Measurements from ENCODE around the gene MGAM2. TPM values are rescaled to one million over a fixed set of nuclear protein-coding genes. Genes with fewer than 3 reads are reported as not detected.

Gene MGAM2
- total and polyA plus RNA-seq, 2 experiments from 2014 or later, result 0.07 TPM; not detected in 1

DNA sequence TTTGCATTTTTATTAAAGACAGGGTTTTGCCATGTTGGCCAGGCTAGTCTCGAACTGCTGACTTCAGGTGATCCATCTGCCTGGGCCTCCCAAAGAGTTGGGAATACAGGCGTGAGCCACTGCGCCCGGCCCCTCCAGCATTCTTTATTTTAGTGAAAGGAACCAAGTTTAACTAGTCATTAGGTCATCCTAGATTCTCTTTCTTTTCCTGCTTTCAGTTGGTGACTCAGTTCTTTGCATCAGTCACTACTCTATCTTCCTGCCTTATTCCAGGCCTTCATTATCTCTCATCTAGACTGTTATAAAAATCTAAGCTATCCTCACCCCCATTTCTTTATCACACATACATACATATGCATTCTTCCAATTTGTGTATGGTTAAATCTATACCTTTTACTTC, 82.7 kb downstream of the MGAM2 start (continued):
- TF ChIP-seq, protein P1, sequence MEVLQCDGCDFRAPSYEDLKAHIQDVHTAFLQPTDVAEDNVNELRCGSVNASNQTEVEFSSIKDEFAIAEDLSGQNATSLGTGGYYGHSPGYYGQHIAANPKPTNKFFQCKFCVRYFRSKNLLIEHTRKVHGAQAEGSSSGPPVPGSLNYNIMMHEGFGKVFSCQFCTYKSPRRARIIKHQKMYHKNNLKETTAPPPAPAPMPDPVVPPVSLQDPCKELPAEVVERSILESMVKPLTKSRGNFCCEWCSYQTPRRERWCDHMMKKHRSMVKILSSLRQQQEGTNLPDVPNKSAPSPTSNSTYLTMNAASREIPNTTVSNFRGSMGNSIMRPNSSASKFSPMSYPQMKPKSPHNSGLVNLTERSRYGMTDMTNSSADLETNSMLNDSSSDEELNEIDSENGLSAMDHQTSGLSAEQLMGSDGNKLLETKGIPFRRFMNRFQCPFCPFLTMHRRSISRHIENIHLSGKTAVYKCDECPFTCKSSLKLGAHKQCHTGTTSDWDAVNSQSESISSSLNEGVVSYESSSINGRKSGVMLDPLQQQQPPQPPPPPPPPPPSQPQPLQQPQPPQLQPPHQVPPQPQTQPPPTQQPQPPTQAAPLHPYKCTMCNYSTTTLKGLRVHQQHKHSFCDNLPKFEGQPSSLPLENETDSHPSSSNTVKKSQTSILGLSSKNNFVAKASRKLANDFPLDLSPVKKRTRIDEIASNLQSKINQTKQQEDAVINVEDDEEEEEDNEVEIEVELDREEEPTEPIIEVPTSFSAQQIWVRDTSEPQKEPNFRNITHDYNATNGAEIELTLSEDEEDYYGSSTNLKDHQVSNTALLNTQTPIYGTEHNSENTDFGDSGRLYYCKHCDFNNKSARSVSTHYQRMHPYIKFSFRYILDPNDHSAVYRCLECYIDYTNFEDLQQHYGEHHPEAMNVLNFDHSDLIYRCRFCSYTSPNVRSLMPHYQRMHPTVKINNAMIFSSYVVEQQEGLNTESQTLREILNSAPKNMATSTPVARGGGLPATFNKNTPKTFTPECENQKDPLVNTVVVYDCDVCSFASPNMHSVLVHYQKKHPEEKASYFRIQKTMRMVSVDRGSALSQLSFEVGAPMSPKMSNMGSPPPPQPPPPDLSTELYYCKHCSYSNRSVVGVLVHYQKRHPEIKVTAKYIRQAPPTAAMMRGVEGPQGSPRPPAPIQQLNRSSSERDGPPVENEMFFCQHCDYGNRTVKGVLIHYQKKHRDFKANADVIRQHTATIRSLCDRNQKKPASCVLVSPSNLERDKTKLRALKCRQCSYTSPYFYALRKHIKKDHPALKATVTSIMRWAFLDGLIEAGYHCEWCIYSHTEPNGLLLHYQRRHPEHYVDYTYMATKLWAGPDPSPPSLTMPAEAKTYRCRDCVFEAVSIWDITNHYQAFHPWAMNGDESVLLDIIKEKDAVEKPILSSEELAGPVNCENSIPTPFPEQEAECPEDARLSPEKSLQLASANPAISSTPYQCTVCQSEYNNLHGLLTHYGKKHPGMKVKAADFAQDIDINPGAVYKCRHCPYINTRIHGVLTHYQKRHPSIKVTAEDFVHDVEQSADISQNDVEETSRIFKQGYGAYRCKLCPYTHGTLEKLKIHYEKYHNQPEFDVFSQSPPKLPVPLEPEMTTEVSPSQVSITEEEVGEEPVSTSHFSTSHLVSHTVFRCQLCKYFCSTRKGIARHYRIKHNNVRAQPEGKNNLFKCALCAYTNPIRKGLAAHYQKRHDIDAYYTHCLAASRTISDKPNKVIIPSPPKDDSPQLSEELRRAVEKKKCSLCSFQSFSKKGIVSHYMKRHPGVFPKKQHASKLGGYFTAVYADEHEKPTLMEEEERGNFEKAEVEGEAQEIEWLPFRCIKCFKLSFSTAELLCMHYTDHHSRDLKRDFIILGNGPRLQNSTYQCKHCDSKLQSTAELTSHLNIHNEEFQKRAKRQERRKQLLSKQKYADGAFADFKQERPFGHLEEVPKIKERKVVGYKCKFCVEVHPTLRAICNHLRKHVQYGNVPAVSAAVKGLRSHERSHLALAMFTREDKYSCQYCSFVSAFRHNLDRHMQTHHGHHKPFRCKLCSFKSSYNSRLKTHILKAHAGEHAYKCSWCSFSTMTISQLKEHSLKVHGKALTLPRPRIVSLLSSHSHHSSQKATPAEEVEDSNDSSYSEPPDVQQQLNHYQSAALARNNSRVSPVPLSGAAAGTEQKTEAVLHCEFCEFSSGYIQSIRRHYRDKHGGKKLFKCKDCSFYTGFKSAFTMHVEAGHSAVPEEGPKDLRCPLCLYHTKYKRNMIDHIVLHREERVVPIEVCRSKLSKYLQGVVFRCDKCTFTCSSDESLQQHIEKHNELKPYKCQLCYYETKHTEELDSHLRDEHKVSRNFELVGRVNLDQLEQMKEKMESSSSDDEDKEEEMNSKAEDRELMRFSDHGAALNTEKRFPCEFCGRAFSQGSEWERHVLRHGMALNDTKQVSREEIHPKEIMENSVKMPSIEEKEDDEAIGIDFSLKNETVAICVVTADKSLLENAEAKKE (CRISPR knock-in tag; IDR thresholded peaks at IDR 0.05), result no peak
- TF ChIP-seq NANOG (IDR thresholded peaks at IDR 0.05; ENCODE audit: borderline replicate concordance), result no peak
- TF ChIP-seq ZNF331 (CRISPR knock-in tag; IDR thresholded peaks at IDR 0.05; ENCODE audit: low read depth), result no peak

DNA sequence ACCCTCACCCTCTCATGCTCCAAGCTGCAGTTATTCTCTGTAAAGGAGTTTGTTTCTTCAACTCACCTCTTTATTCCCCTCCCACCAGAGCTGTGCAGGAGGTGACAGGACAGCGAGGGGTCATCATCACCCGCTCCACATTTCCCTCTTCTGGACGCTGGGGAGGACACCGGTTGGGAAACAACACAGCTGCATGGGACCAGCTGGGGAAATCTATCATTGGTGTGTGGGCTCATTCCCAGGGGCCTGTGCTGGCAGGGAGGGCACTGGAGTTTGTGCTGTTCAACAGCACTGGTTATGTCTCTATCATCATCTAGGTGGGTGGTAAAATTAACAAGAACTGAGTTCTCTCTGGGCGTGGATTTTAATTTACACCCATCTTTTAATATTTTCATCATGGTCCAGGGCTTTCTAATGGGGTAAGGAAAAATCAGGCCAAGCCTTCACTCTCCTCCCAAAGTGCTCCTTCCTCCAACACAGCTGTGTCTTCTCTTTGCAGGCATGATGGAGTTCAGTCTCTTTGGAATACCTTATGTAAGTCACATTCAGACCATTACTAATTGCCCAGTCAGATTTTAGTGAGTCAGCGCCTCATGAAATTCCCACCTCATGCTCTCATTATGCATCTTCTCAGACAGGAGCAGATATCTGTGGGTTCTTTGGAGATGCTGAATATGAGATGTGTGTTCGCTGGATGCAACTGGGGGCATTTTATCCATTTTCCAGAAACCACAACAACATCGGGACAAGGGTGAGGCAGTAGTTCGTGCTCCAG, 84.7 kb downstream of the MGAM2 start:
- Mint-ChIP-seq H3K36me3 (ENCODE audit: low read depth) (no peaks in the 10 kb centered on the region), H3K4me1 (no peaks in the 10 kb centered on the region), H3K9me3 (no peaks in the 10 kb centered on the region), H3K27me3 (ENCODE audit: insufficient read depth, low read depth, poor library complexity) (no peaks in the 10 kb centered on the region), H3K27ac (no peak overlapping the region), H3K4me3 (no peak overlapping the region)
- H3K4me2 ChIP-seq, result no peak overlapping the region
- no peak overlapping the region for H3K4me3 ChIP-seq
- no peaks in the 10 kb centered on the region for H3K4me1 ChIP-seq (ENCODE audit: insufficient read depth)
- ATAC-seq, result no peak
- H4K20me1 ChIP-seq (replicated peaks; ENCODE audit: insufficient read depth), result no peaks in the 10 kb centered on the region
- H3K79me2 ChIP-seq (replicated peaks; ENCODE audit: insufficient read depth), result no peaks in the 10 kb centered on the region
- H3F3A ChIP-seq (replicated peaks; ENCODE audit: low read depth), result no peaks in the 10 kb centered on the region
- H3K36me3 ChIP-seq (ENCODE audit: insufficient read depth), result no peaks in the 10 kb centered on the region
- no peaks in the 10 kb centered on the region for H3K27me3 ChIP-seq (ENCODE audit: insufficient read depth)
- DNase-seq (ENCODE audit: low spot score), result no peak
- H3K9me2 ChIP-seq (ENCODE audit: insufficient read depth), result no peaks in the 10 kb centered on the region
- no peak overlapping the region for H2AFZ ChIP-seq
- H3K27ac ChIP-seq (ENCODE audit: low read depth), result no peak overlapping the region
- TF ChIP-seq EZH2 (IDR thresholded peaks at IDR 0.05; ENCODE audit: low read depth, unreplicated experiment), result no peak
- TF ChIP-seq, protein P2, sequence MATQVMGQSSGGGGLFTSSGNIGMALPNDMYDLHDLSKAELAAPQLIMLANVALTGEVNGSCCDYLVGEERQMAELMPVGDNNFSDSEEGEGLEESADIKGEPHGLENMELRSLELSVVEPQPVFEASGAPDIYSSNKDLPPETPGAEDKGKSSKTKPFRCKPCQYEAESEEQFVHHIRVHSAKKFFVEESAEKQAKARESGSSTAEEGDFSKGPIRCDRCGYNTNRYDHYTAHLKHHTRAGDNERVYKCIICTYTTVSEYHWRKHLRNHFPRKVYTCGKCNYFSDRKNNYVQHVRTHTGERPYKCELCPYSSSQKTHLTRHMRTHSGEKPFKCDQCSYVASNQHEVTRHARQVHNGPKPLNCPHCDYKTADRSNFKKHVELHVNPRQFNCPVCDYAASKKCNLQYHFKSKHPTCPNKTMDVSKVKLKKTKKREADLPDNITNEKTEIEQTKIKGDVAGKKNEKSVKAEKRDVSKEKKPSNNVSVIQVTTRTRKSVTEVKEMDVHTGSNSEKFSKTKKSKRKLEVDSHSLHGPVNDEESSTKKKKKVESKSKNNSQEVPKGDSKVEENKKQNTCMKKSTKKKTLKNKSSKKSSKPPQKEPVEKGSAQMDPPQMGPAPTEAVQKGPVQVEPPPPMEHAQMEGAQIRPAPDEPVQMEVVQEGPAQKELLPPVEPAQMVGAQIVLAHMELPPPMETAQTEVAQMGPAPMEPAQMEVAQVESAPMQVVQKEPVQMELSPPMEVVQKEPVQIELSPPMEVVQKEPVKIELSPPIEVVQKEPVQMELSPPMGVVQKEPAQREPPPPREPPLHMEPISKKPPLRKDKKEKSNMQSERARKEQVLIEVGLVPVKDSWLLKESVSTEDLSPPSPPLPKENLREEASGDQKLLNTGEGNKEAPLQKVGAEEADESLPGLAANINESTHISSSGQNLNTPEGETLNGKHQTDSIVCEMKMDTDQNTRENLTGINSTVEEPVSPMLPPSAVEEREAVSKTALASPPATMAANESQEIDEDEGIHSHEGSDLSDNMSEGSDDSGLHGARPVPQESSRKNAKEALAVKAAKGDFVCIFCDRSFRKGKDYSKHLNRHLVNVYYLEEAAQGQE (IDR thresholded peaks at IDR 0.05; ENCODE audit: unreplicated experiment), result no peak
- TF ChIP-seq, protein P3, sequence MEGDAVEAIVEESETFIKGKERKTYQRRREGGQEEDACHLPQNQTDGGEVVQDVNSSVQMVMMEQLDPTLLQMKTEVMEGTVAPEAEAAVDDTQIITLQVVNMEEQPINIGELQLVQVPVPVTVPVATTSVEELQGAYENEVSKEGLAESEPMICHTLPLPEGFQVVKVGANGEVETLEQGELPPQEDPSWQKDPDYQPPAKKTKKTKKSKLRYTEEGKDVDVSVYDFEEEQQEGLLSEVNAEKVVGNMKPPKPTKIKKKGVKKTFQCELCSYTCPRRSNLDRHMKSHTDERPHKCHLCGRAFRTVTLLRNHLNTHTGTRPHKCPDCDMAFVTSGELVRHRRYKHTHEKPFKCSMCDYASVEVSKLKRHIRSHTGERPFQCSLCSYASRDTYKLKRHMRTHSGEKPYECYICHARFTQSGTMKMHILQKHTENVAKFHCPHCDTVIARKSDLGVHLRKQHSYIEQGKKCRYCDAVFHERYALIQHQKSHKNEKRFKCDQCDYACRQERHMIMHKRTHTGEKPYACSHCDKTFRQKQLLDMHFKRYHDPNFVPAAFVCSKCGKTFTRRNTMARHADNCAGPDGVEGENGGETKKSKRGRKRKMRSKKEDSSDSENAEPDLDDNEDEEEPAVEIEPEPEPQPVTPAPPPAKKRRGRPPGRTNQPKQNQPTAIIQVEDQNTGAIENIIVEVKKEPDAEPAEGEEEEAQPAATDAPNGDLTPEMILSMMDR (conservative IDR thresholded peaks at IDR 0.05; ENCODE audit: low read depth in 2 of 2), result no peak
- no peak for TF ChIP-seq ZNF114 (CRISPR knock-in tag; IDR thresholded peaks at IDR 0.05)
